ENCODE data around the gene APOBEC3B. TPM values are rescaled to one million over a fixed set of nuclear protein-coding genes. Genes with fewer than 3 reads are reported as not detected.

APOBEC3B gene
- total and polyA plus RNA-seq, 2 of the 8 experiments (the other 6 are each of a cell fraction or from before 2014, with no cell fraction given) = 14.2 to 74.9 TPM

GRCh38 chr22:38941488-38941987, 40.6 kb upstream of the APOBEC3B start:
- Histone ChIP-seq H3K4me3 (ENCODE audit: extremely low read depth in 1 of 4, insufficient read depth in 2 of 4, low read depth in 3 of 4, low read length in 4 of 4) (no peak overlapping the region), H2BK20ac (ENCODE audit: low read length) (no peak overlapping the region), H3K27me3 (replicated peaks in 1 of 4; ENCODE audit: control insufficient read depth in 3 of 4, extremely low read depth in 1 of 4, insufficient read depth in 3 of 4, low read length in 3 of 4) (peaks cover 0 to 2% (median 0%) of the 10 kb centered on the region in 4 experiments; a peak in 2 of 7 replicates), H4K91ac (replicated peaks; ENCODE audit: insufficient read length, low read length) (no peak overlapping the region), H3K4me2 (ENCODE audit: insufficient read depth in 1 of 2, low read depth in 2 of 2, low read length in 2 of 2) (no peak overlapping the region), H3K79me1 (ENCODE audit: low read depth, low read length) (no peaks in the 10 kb centered on the region), H3K9ac (replicated peaks in 1 of 4; ENCODE audit: extremely low read depth in 1 of 4, low read depth in 3 of 4, low read length in 3 of 4) (no peak overlapping the region), H3K36me3 (ENCODE audit: control insufficient read depth in 2 of 4, insufficient read depth in 4 of 4, low read length in 3 of 4) (no peaks in the 10 kb centered on the region), H3K23ac (ENCODE audit: insufficient read length) (no peak overlapping the region), H2BK120ac (replicated peaks; ENCODE audit: low read depth, low read length) (no peak overlapping the region), H2AFZ (ENCODE audit: low read length) (no peak overlapping the region), H3K4me1 (replicated peaks in 1 of 4; ENCODE audit: control insufficient read depth in 3 of 4, insufficient read depth in 4 of 4, low read length in 3 of 4) (peaks cover 0 to 2% (median 0%) of the 10 kb centered on the region in 4 experiments; a peak in 2 of 7 replicates), H3K9me3 (ENCODE audit: insufficient read depth in 2 of 2, low read depth in 1 of 2, low read length in 1 of 2) (no peaks in the 10 kb centered on the region), H3K23me2 (ENCODE audit: low read depth, low read length) (peaks cover 4% of the 10 kb centered on the region; the same call in 1 of the 2 replicates), H3K79me2 (ENCODE audit: control insufficient read depth in 1 of 2, insufficient read depth in 2 of 2, low read length in 2 of 2) (no peaks in the 10 kb centered on the region), H3K4ac (replicated peaks; ENCODE audit: insufficient read length, low read depth, low read length) (no peak overlapping the region), H2BK15ac (ENCODE audit: low read length) (no peak overlapping the region), H3K18ac (ENCODE audit: extremely low read depth, low read length) (no peak overlapping the region), H4K5ac (ENCODE audit: insufficient read length, low read depth, low read length) (no peak overlapping the region), H4K20me1 (replicated peaks in 1 of 2; ENCODE audit: control insufficient read depth in 1 of 2, insufficient read depth in 2 of 2, low read length in 2 of 2) (peaks cover 0 to 2% of the 10 kb centered on the region in 2 experiments), H4K8ac (ENCODE audit: extremely low read depth, insufficient read depth, low read length) (no peak overlapping the region), H2BK12ac (ENCODE audit: low read depth, low read length) (no peak overlapping the region), H2AK5ac (ENCODE audit: low read depth, low read length) (no peak overlapping the region), H3K56ac (replicated peaks; ENCODE audit: insufficient read length, low read depth, low read length) (no peak overlapping the region), H2BK5ac (ENCODE audit: low read depth, low read length) (no peak overlapping the region), H3K14ac (ENCODE audit: insufficient read length) (no peak overlapping the region), H3K27ac (ENCODE audit: low read depth, low read length) (no peak overlapping the region)
- DNase-seq (ENCODE audit: low read depth in 1 of 2, low spot score in 2 of 2) = no peak
- FAIRE-seq = no peak
- CTCF ChIA-PET (ENCODE audit: partially characterized antibody) = interaction anchor here (1.0 to 2.2 kb wide), 4 partner anchors 10 to 174 kb away, joined by 3 to 9 read pairs (median 4); no protein-coding TSS in a partner anchor
- POLR2A ChIA-PET (ENCODE audit: partially characterized antibody) = no interaction called here
- WGBS, 2 experiments (ENCODE audit: extremely low coverage in 1 of 2, insufficient coverage in 1 of 2, insufficient read length in 1 of 2, insufficient replicate concordance in 2 of 2, low coverage in 1 of 2, low lambda C conversion rate in 2 of 2, missing lambda C conversion rate in 1 of 2) = 88% methylated on average over 13 of the region's 13 CpGs; no CpG with 5 or more reads in 1 of the 2 experiments
- TF ChIP-seq HDAC2 (IDR thresholded peaks at IDR 0.05; ENCODE audit: borderline replicate concordance in 1 of 2, low read depth in 2 of 2, low read length in 2 of 2) (no peak), RNF2 (IDR thresholded peaks at IDR 0.05; ENCODE audit: borderline replicate concordance, low read depth, low read length, missing control alignments, poor library complexity, severe bottlenecking) (no peak), GABPA (IDR thresholded peaks at IDR 0.05; ENCODE audit: borderline replicate concordance, insufficient read depth, low read length) (no peak), NANOG (IDR thresholded peaks at IDR 0.05; ENCODE audit: insufficient read depth, low read depth, low read length, poor library complexity, severe bottlenecking) (no peak), SP2 (IDR thresholded peaks at IDR 0.05; ENCODE audit: low read length) (no peak), SIRT6 (IDR thresholded peaks at IDR 0.05; ENCODE audit: low read length) (no peak), E2F6 (IDR thresholded peaks at IDR 0.05) (no peak), TAF7 (optimal IDR thresholded peaks at IDR 0.05; ENCODE audit: borderline replicate concordance, low read depth, low read length) (no peak), JUND (IDR thresholded peaks at IDR 0.05; ENCODE audit: low read length) (no peak), USF2 (IDR thresholded peaks at IDR 0.05; ENCODE audit: low read length) (no peak)
